Panc1 (cell line): ENCODE measurements around the gene PAX2. TPM values are rescaled to one million over a fixed set of nuclear protein-coding genes. Genes with fewer than 3 reads are reported as not detected.

Experiments used
- ATAC-seq: fragments of 200-7000 bp; cut with Tn5 transposase; 2 replicates; pipeline ENCODE4 v1.9.1; 2020; ENCODE audit warnings: mild to moderate bottlenecking, moderate library complexity
- BruUV-seq: library from RNA; stranded (reverse); fragments of 400-500 nt; replicated peaks from 2 replicates; lab custom pipeline; 2021; lab: Mats Ljungman, UMichigan
- CTCF ChIA-PET: fragments of 300-600 bp; sonication (Branson Sonifier 250); formaldehyde crosslinking; loops from one replicate; lab custom pipeline; 2022; ENCODE audit warnings: antibody characterized with exemption; lab: Charles Lee
- POLR2A ChIA-PET: fragments of 300-600 bp; sonication (Branson Sonifier 250); formaldehyde crosslinking; loops from one replicate; lab custom pipeline; 2022; ENCODE audit warnings: antibody characterized with exemption; lab: Charles Lee
- DNase-seq: peaks from one replicate; pipeline ENCODE4 v3.0.0-alpha.2; 2010; ENCODE audit warnings: low read depth, low spot score
- H3K27ac ChIP-seq: 2 replicates; pipeline ENCODE4 v1.5.1; 2011; ENCODE audit warnings: mild to moderate bottlenecking, low read length, inconsistent platforms
- H3K27me3 ChIP-seq: fragments of 200-500 bp; sonication (Bioruptor generic); 2 replicates; pipeline ENCODE4 v1.6.0; 2014; ENCODE audit warnings: low read length, inconsistent platforms; ENCODE audit not compliant: control insufficient read depth, insufficient read depth
- H3K36me3 ChIP-seq: fragments of 200-500 bp; sonication (Bioruptor generic); 2 replicates; pipeline ENCODE4 v1.5.1; 2014; ENCODE audit warnings: inconsistent platforms, mild to moderate bottlenecking, low read length, moderate library complexity; ENCODE audit not compliant: control insufficient read depth, insufficient read depth
- H3K4me1 ChIP-seq: 2 replicates; pipeline ENCODE4 v1.5.1; 2011; ENCODE audit warnings: inconsistent platforms, mild to moderate bottlenecking, low read length, moderate library complexity; ENCODE audit not compliant: control insufficient read depth, insufficient read depth
- H3K4me3 ChIP-seq, 2 experiments: 2 replicates each; pipeline ENCODE4 v1.5.1; 2011 to 2012; ENCODE audit warnings: low read depth in 2 of 2, low read length in 2 of 2, mild to moderate bottlenecking in 2 of 2, inconsistent platforms in 1 of 2, moderate library complexity in 1 of 2
- H3K9me3 ChIP-seq: fragments of 200-500 bp; sonication (Bioruptor generic); 2 replicates; pipeline ENCODE4 v1.5.1; 2014; ENCODE audit warnings: low read depth, mild to moderate bottlenecking, inconsistent platforms, low read length, moderate library complexity; ENCODE audit not compliant: control insufficient read depth, insufficient read depth
- POLR2AphosphoS5 ChIP-seq: IDR thresholded peaks from 2 replicates; pipeline ENCODE4 v1.6.1; 2012; ENCODE audit warnings: mild to moderate bottlenecking, low read depth, low read length, moderate library complexity
- SIN3A ChIP-seq: IDR thresholded peaks from 2 replicates; pipeline ENCODE4 v1.6.1; 2012; ENCODE audit warnings: low read depth, mild to moderate bottlenecking, low read length, moderate library complexity, borderline replicate concordance; ENCODE audit not compliant: insufficient read depth
- TCF7L2 ChIP-seq: IDR thresholded peaks from 2 replicates; pipeline ENCODE4 v1.6.1; 2011; ENCODE audit warnings: mild to moderate bottlenecking, low read depth, low read length, inconsistent platforms
- in situ Hi-C: cut with HindIII; loops from 2 replicates; pipeline ENCODE4 v1.10.0; 2016; ENCODE audit warnings: low sequenced_read_pairs, low pct_unique_long_range_greater_than_20kb
- intact Hi-C: fragments of 100-400 bp; cut with micrococcal nuclease; formaldehyde crosslinking; loops from one replicate; pipeline ENCODE4 v1.10.0; 2022; ENCODE audit not compliant: unreplicated experiment
- total RNA-seq: library from RNA; stranded (reverse); gene quantifications from one replicate; pipeline ENCODE4 v1.2.1, GENCODE V29; 2021; ENCODE audit not compliant: unreplicated experiment
- TF ChIP-seq, protein P1 (sequence below): fragments of 450-650 bp; IDR thresholded peaks from 2 replicates; pipeline ENCODE4 v1.5.1; 2017; ENCODE audit warnings: mild to moderate bottlenecking
- TF ChIP-seq, protein P2 (sequence below), 2 experiments: IDR thresholded peaks; 2 replicates each; pipeline ENCODE4 v1.6.1; 2011 to 2012; ENCODE audit warnings: low read depth in 2 of 2, control low read depth in 1 of 2, low read length in 1 of 2, mild to moderate bottlenecking in 1 of 2, moderate library complexity in 1 of 2; ENCODE audit not compliant: insufficient read depth in 1 of 2

Gene PAX2
- total RNA-seq, 1 experiment from 2014 or later = 72.3 TPM

DNA sequence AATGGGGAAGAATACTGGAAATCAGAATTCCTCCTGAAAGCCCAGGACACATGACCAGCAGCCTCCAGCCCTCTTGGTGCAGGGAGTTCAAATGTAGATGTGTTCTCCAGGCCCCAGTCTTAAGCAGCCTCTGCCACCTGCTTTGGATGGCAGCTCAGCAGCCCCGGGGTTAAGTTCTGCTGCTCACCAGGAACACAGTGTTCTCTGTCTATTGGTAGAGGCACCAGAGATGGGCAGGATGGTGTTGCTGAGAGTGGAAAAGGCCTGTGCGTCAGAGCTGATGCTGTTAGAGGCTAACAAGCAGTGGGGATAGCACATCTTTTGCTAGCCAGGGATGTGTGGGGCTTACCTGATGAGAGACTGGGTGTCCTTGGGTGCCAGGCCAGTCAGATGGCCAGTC lies 56.8 kb downstream of the PAX2 start:
- ChIA-PET CTCF (no interaction called here), POLR2A (no interaction called here)
- Histone ChIP-seq H3K9me3 (no peaks in the 10 kb centered on the region), H3K4me3 (no peak overlapping the region), H3K4me1 (no peaks in the 10 kb centered on the region), H3K27ac (no peak overlapping the region), H3K36me3 (no peaks in the 10 kb centered on the region), H3K27me3 (no peaks in the 10 kb centered on the region)
- DNase-seq = no peak
- no peak for ATAC-seq
- intact Hi-C loops = no loop called here
- TF ChIP-seq, protein P1, sequence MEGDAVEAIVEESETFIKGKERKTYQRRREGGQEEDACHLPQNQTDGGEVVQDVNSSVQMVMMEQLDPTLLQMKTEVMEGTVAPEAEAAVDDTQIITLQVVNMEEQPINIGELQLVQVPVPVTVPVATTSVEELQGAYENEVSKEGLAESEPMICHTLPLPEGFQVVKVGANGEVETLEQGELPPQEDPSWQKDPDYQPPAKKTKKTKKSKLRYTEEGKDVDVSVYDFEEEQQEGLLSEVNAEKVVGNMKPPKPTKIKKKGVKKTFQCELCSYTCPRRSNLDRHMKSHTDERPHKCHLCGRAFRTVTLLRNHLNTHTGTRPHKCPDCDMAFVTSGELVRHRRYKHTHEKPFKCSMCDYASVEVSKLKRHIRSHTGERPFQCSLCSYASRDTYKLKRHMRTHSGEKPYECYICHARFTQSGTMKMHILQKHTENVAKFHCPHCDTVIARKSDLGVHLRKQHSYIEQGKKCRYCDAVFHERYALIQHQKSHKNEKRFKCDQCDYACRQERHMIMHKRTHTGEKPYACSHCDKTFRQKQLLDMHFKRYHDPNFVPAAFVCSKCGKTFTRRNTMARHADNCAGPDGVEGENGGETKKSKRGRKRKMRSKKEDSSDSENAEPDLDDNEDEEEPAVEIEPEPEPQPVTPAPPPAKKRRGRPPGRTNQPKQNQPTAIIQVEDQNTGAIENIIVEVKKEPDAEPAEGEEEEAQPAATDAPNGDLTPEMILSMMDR = no peak
- no peak for TF ChIP-seq SIN3A
- TF ChIP-seq, protein P2, sequence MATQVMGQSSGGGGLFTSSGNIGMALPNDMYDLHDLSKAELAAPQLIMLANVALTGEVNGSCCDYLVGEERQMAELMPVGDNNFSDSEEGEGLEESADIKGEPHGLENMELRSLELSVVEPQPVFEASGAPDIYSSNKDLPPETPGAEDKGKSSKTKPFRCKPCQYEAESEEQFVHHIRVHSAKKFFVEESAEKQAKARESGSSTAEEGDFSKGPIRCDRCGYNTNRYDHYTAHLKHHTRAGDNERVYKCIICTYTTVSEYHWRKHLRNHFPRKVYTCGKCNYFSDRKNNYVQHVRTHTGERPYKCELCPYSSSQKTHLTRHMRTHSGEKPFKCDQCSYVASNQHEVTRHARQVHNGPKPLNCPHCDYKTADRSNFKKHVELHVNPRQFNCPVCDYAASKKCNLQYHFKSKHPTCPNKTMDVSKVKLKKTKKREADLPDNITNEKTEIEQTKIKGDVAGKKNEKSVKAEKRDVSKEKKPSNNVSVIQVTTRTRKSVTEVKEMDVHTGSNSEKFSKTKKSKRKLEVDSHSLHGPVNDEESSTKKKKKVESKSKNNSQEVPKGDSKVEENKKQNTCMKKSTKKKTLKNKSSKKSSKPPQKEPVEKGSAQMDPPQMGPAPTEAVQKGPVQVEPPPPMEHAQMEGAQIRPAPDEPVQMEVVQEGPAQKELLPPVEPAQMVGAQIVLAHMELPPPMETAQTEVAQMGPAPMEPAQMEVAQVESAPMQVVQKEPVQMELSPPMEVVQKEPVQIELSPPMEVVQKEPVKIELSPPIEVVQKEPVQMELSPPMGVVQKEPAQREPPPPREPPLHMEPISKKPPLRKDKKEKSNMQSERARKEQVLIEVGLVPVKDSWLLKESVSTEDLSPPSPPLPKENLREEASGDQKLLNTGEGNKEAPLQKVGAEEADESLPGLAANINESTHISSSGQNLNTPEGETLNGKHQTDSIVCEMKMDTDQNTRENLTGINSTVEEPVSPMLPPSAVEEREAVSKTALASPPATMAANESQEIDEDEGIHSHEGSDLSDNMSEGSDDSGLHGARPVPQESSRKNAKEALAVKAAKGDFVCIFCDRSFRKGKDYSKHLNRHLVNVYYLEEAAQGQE (IDR thresholded peaks at IDR 0.05; ENCODE audit: insufficient read depth in 1 of 2, low read depth in 2 of 2, low read length in 1 of 2) = no peak
- TF ChIP-seq TCF7L2 = no peak
- no peak for TF ChIP-seq POLR2AphosphoS5
- BruUV-seq = no TSS peak
- in situ Hi-C loops = no loop called here

DNA sequence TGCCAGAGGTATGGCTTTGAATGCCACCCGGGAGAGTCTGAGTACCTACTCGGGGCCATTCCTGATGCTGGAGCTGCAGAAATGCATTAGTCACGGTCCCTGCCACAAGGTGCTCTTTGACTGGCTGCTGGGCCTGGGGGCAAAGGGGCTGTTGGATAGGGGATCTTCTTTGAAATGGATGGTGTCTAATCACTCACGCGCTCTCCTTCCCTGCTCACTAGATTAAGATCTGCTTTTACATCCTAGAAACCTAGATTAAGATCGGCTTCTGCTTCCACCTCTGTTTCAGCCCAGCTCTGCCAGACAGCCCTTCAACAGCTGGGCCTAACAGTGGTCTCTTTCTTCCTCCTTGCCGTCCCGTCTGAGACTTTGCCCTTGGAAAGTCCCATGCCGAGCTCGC lies 57.2 kb downstream of the PAX2 start:
- no peak overlapping the region for H3K4me3 ChIP-seq
- no peaks in the 10 kb centered on the region for H3K36me3 ChIP-seq
- no peaks in the 10 kb centered on the region for H3K27me3 ChIP-seq
- H3K27ac ChIP-seq = no peak overlapping the region
- TF ChIP-seq, protein P1 = no peak
- TF ChIP-seq POLR2AphosphoS5 = no peak
- BruUV-seq = no TSS peak
- DNase-seq = no peak
- CTCF ChIA-PET = no interaction called here
- no peaks in the 10 kb centered on the region for H3K4me1 ChIP-seq
- intact Hi-C loops (no loop called here), in situ Hi-C loops (no loop called here)
- POLR2A ChIA-PET = no interaction called here
- H3K9me3 ChIP-seq = no peaks in the 10 kb centered on the region
- ATAC-seq = no peak

DNA sequence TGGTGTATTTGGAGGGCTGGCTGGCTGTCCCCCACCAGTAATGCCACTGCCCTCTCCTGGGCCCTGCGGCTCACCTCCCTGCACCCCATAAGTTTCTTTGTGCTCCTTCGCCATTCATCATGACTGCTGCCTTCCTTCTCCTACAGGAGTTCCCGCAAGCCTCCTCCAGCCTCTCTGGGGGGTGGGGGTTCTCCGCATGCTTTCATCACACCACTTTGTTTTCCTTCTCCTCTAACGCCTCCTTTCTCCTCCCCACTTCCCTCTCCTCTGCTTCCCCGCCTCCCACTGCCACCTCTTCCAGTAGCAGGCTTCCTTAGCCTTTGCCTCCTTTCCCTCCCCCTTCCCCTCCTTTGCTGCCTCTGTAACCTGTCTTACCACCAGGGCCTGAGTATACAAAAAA lies 58.1 kb downstream of the PAX2 start:
- no peak overlapping the region for H3K4me3 ChIP-seq
- H3K9me3 ChIP-seq = no peaks in the 10 kb centered on the region
- no peaks in the 10 kb centered on the region for H3K4me1 ChIP-seq
- no TSS peak for BruUV-seq
- TF ChIP-seq SIN3A = no peak
- TF ChIP-seq, protein P2 (IDR thresholded peaks at IDR 0.05; ENCODE audit: insufficient read depth in 1 of 2, low read depth in 2 of 2, low read length in 1 of 2) = no peak
- TF ChIP-seq POLR2AphosphoS5 = no peak
- TF ChIP-seq, protein P1 = no peak
- TF ChIP-seq TCF7L2 = no peak
- H3K27ac ChIP-seq = no peak overlapping the region
- intact Hi-C loops = no loop called here
- no peak for ATAC-seq
- no peak for DNase-seq
- in situ Hi-C loops = no loop called here
- ChIA-PET CTCF (no interaction called here), POLR2A (no interaction called here)
- no peaks in the 10 kb centered on the region for H3K27me3 ChIP-seq
- H3K36me3 ChIP-seq = no peaks in the 10 kb centered on the region
